ENCODE results near the gene FARS2. TPM values are rescaled to one million over a fixed set of nuclear protein-coding genes. Genes with fewer than 3 reads are reported as not detected.

Gene FARS2
- total and polyA plus RNA-seq, 9 of the 15 experiments (the other 6 are each of a cell fraction or from before 2014, with no cell fraction given) = 16.5 to 62.2 (median 27.0) TPM

DNA sequence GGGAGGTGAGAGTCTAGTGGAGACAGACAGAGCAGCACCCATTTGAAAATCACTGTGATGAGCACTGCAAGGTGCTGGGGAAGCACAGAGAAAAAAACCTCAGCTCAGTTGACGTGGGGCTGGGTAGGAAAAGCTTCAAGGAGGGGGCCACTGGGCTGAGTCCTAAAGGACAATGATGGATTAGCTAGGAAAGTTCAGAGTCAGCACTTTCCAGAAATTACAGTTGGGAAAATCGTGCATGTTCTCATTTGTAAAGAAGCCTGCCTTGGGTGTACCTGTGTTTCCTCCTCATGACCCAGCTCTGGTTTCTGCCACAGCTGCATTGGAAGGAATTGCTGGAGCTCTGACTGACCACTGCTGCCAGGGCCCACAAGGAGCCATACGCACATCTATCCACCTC is 221.3 kb downstream of the FARS2 start:
- no peak for ATAC-seq
- H2AFZ ChIP-seq (ENCODE audit: low read depth, low read length) = no peak overlapping the region
- no peak overlapping the region for H3K4me3 ChIP-seq
- BruUV-seq (replicated peaks) = no TSS peak
- H3K79me2 ChIP-seq (ENCODE audit: control insufficient read depth, insufficient read depth, low read length) = no peaks in the 10 kb centered on the region
- ChIA-PET POLR2A (interaction anchor here (1.2 kb wide), 1 partner anchor 16 kb away, joined by 4 read pairs; no protein-coding TSS in a partner anchor), CTCF (ENCODE audit: low intra/inter-chr PET ratio) (no interaction called here)
- H3K36me3 ChIP-seq (ENCODE audit: control insufficient read depth, insufficient read depth, low read length) = no peaks in the 10 kb centered on the region
- no peak for FAIRE-seq
- no peak for DNase-seq (ENCODE audit: extremely low read depth in 1 of 4, low spot score in 3 of 4)
- H3K9me3 ChIP-seq (replicated peaks; ENCODE audit: control insufficient read depth, insufficient read depth, low read depth, low read length) = no peaks in the 10 kb centered on the region
- no peak overlapping the region for H3K27ac ChIP-seq (ENCODE audit: extremely low read depth, low read depth, low read length)
- in situ Hi-C loops (cut with MboI) (no loop called here), intact Hi-C loops (cut with micrococcal nuclease) (no loop called here)
- 59% methylated on average over 3 of the region's 3 CpGs for WGBS (ENCODE audit: insufficient coverage, low coverage, missing lambda C conversion rate)
- H3K9me1 ChIP-seq (ENCODE audit: control insufficient read depth, insufficient read depth, low read length) = no peaks in the 10 kb centered on the region
- H3K27me3 ChIP-seq (ENCODE audit: control insufficient read depth in 2 of 2, insufficient read depth in 2 of 2, low read length in 2 of 2) = no peaks in the 10 kb centered on the region
- H3K9ac ChIP-seq (ENCODE audit: insufficient read depth in 1 of 2, low read depth in 2 of 2, low read length in 2 of 2) = no peak overlapping the region
- H4K20me1 ChIP-seq (replicated peaks; ENCODE audit: control insufficient read depth, insufficient read depth, low read length) = no peaks in the 10 kb centered on the region
- H3K4me1 ChIP-seq (replicated peaks in 1 of 2; ENCODE audit: control insufficient read depth in 2 of 2, insufficient read depth in 2 of 2, low read length in 2 of 2) = no peaks in the 10 kb centered on the region; a peak in 1 of 5 replicates
- H3K4me2 ChIP-seq (ENCODE audit: insufficient read depth, low read length) = no peak overlapping the region
- TF ChIP-seq C11orf30 (IDR thresholded peaks at IDR 0.05; ENCODE audit: low read depth) = peak; percentile 67; the same call in 1 of the 2 replicates
- no peak for TF ChIP-seq ZEB2 (IDR thresholded peaks at IDR 0.05)
- no peak for TF ChIP-seq SMARCA4 (IDR thresholded peaks at IDR 0.05)
- no peak for TF ChIP-seq MBD2 (IDR thresholded peaks at IDR 0.05; ENCODE audit: borderline replicate concordance, low read depth)
- no peak for TF ChIP-seq NR3C1 (CRISPR knock-in tag; IDR thresholded peaks at IDR 0.05)
- TF ChIP-seq RBM34 (IDR thresholded peaks at IDR 0.05; ENCODE audit: borderline replicate concordance, insufficient read depth, low read length) = no peak
- TF ChIP-seq TAF7 (tag; IDR thresholded peaks at IDR 0.05) = no peak
- TF ChIP-seq CTCF (IDR thresholded peaks at IDR 0.05 in 2 of 3, conservative IDR thresholded peaks at IDR 0.05 in 1 of 3; ENCODE audit: insufficient read depth in 2 of 3, low read depth in 1 of 3, low read length in 3 of 3) = no peak
- no peak for TF ChIP-seq TAL1 (IDR thresholded peaks at IDR 0.05)
- TF ChIP-seq NFYB (IDR thresholded peaks at IDR 0.05; ENCODE audit: extremely low read depth, insufficient read length) = no peak
- peak; percentile 68 for TF ChIP-seq MAFK (IDR thresholded peaks at IDR 0.05; ENCODE audit: low read length)
- TF ChIP-seq BCOR (IDR thresholded peaks at IDR 0.05) = no peak
- no peak for TF ChIP-seq PHF8 (IDR thresholded peaks at IDR 0.05; ENCODE audit: borderline replicate concordance, low read length)
- no peak for TF ChIP-seq MTF1 (CRISPR knock-in tag; IDR thresholded peaks at IDR 0.05; ENCODE audit: borderline replicate concordance)
- TF ChIP-seq TCF7L2 (IDR thresholded peaks at IDR 0.05; ENCODE audit: low read depth, low read length) = no peak
- TF ChIP-seq MYC (IDR thresholded peaks at IDR 0.05; ENCODE audit: low read depth, low read length) = no peak
- no peak for TF ChIP-seq MYC (CRISPR knock-in tag; IDR thresholded peaks at IDR 0.05; ENCODE audit: borderline replicate concordance, low read depth)
- no peak for TF ChIP-seq ZNF707 (CRISPR knock-in tag; conservative IDR thresholded peaks at IDR 0.05)
- no peak for TF ChIP-seq ZNF586 (CRISPR knock-in tag; conservative IDR thresholded peaks at IDR 0.05)
- TF ChIP-seq RCOR1 (IDR thresholded peaks at IDR 0.05; ENCODE audit: borderline replicate concordance in 1 of 2, low read depth in 2 of 2, low read length in 2 of 2) = no peak
- no peak for TF ChIP-seq NFE2L1 (tag; IDR thresholded peaks at IDR 0.05; ENCODE audit: borderline replicate concordance, low read depth)
- no peak for TF ChIP-seq HDAC3 (IDR thresholded peaks at IDR 0.05; ENCODE audit: borderline replicate concordance, partially characterized antibody)
- TF ChIP-seq TCF3 (CRISPR knock-in tag; IDR thresholded peaks at IDR 0.05) = no peak
- no peak for TF ChIP-seq HNRNPLL (IDR thresholded peaks at IDR 0.05; ENCODE audit: low read depth, low read length, poor library complexity, severe bottlenecking)
- TF ChIP-seq POLR2G (IDR thresholded peaks at IDR 0.05; ENCODE audit: low read depth, low read length) = no peak
- no peak for TF ChIP-seq NFATC3 (IDR thresholded peaks at IDR 0.05)
